Trophoblast cell (in vitro differentiated cells and primary cell): ENCODE data around the gene SORT1. TPM values are rescaled to one million over a fixed set of nuclear protein-coding genes. Genes with fewer than 3 reads are reported as not detected.
"Not testable (repeated sequence)": the region's sequence is repeated elsewhere in the genome, so short reads cannot be mapped to it uniquely, and the experiment has no call there.

Experiments
- DNase-seq, 2 donors: peaks; one replicate each; pipeline ENCODE4 v3.0.0-alpha.2; 2016
- H2AFZ ChIP-seq: 2 replicates; pipeline ENCODE4 v1.6.1; 2013; ENCODE audit warnings: low read length, moderate library complexity, mild to moderate bottlenecking; ENCODE audit not compliant: insufficient read depth, poor library complexity
- H2AK5ac ChIP-seq: 2 replicates; pipeline ENCODE4 v1.6.1; 2013; ENCODE audit warnings: mild to moderate bottlenecking, low read length
- H2BK120ac ChIP-seq: 2 replicates; pipeline ENCODE4 v1.6.1; 2013; ENCODE audit warnings: low read length, mild to moderate bottlenecking, moderate library complexity; ENCODE audit not compliant: insufficient read depth, poor library complexity
- H2BK12ac ChIP-seq: 2 replicates; pipeline ENCODE4 v1.6.1; 2013; ENCODE audit warnings: mild to moderate bottlenecking, low read length, moderate library complexity
- H2BK5ac ChIP-seq: 2 replicates; pipeline ENCODE4 v1.6.1; 2013; ENCODE audit warnings: low read length, low read depth, moderate library complexity, mild to moderate bottlenecking; ENCODE audit not compliant: poor library complexity
- H3K14ac ChIP-seq: 2 replicates; pipeline ENCODE4 v1.6.1; 2013; ENCODE audit warnings: mild to moderate bottlenecking, low read length
- H3K18ac ChIP-seq: 2 replicates; pipeline ENCODE4 v1.6.1; 2013; ENCODE audit warnings: mild to moderate bottlenecking, low read length
- H3K23ac ChIP-seq: 2 replicates; pipeline ENCODE4 v1.6.1; 2013; ENCODE audit warnings: low read length
- H3K27ac ChIP-seq: 2 replicates; pipeline ENCODE4 v1.5.1; 2013; ENCODE audit warnings: low read depth, mild to moderate bottlenecking, inconsistent platforms, low read length, moderate library complexity
- H3K27me3 ChIP-seq: 2 replicates; pipeline ENCODE4 v1.6.1; 2013; ENCODE audit warnings: inconsistent platforms, mild to moderate bottlenecking, low read length, moderate library complexity; ENCODE audit not compliant: insufficient read depth
- H3K36me3 ChIP-seq, 2 experiments: 1 replicate in 1 of 2; 2 replicates in 1 of 2; pipeline ENCODE4 v1.6.1; 2013; ENCODE audit warnings: low read length in 2 of 2, mild to moderate bottlenecking in 2 of 2, moderate library complexity in 1 of 2; ENCODE audit not compliant: insufficient read depth in 2 of 2, control insufficient read depth in 1 of 2
- H3K4ac ChIP-seq: 2 replicates; pipeline ENCODE4 v1.6.1; 2013; ENCODE audit warnings: low read depth, mild to moderate bottlenecking, low read length, moderate library complexity
- H3K4me1 ChIP-seq, 2 experiments: 1 replicate in 1 of 2; 2 replicates in 1 of 2; pipeline ENCODE4 v1.6.1; 2013; ENCODE audit warnings: low read length in 2 of 2, mild to moderate bottlenecking in 2 of 2, moderate library complexity in 1 of 2; ENCODE audit not compliant: insufficient read depth in 2 of 2, control insufficient read depth in 1 of 2
- H3K4me2 ChIP-seq: 2 replicates; pipeline ENCODE4 v1.6.1; 2013; ENCODE audit warnings: inconsistent platforms, mild to moderate bottlenecking, low read length, moderate library complexity
- H3K4me3 ChIP-seq: 2 replicates; pipeline ENCODE4 v1.5.1; 2013; ENCODE audit warnings: mild to moderate bottlenecking, low read depth, low read length, inconsistent platforms
- H3K79me1 ChIP-seq: one replicate; pipeline ENCODE4 v1.6.1; 2013; ENCODE audit warnings: low read length
- H3K79me2 ChIP-seq: 2 replicates; pipeline ENCODE4 v1.6.1; 2013; ENCODE audit warnings: low read length, mild to moderate bottlenecking; ENCODE audit not compliant: control insufficient read depth, insufficient read depth, poor library complexity
- H3K9ac ChIP-seq: 2 replicates; pipeline ENCODE4 v1.6.1; 2013; ENCODE audit warnings: mild to moderate bottlenecking, low read length
- H3K9me3 ChIP-seq: 2 replicates; pipeline ENCODE4 v1.6.1; 2013; ENCODE audit warnings: low read depth, mild to moderate bottlenecking, control low read depth, inconsistent platforms, low read length; ENCODE audit not compliant: insufficient read depth
- H4K12ac ChIP-seq: 2 replicates; pipeline ENCODE4 v1.6.1; 2013; ENCODE audit warnings: low read depth, mild to moderate bottlenecking, low read length, moderate library complexity
- H4K8ac ChIP-seq: 2 replicates; pipeline ENCODE4 v1.6.1; 2013; ENCODE audit warnings: low read depth, mild to moderate bottlenecking, low read length, moderate library complexity
- H4K91ac ChIP-seq: one replicate; pipeline ENCODE4 v1.6.1; 2013; ENCODE audit warnings: low read depth, mild to moderate bottlenecking, low read length, moderate library complexity
- WGBS: extraction: QIAGEN DNeasy Blood & Tissue Kit; methylation state at CpG from one replicate; pipeline ENCODE4 v1.1.7; 2013; ENCODE audit warnings: missing lambda C conversion rate; ENCODE audit not compliant: insufficient read length, insufficient coverage; ENCODE audit errors: extremely low coverage; 5-methylcytosine and 5-hydroxymethylcytosine counted together
- polyA plus RNA-seq: library from polyadenylated mRNA; stranded (reverse); fragments of 200-250 nt; gene quantifications from 2 replicates; pipeline ENCODE4 v1.2.3, GENCODE V29; 2013

The SORT1 gene
- 93.6 and 96.6 TPM in 2 replicates for polyA plus RNA-seq

- peak within 1 kb of the TSS; percentile 70 for H2BK12ac ChIP-seq
- no peak within 1 kb of the TSS for H3K23ac ChIP-seq
- peak within 1 kb of the TSS; percentile 66 for H2AFZ ChIP-seq
- no peaks in the 10 kb centered on the region for H3K27me3 ChIP-seq
- peak within 1 kb of the TSS; percentile 80 for H2BK5ac ChIP-seq
- peaks cover 3 to 5% of the 10 kb centered on the region in 2 experiments for H3K36me3 ChIP-seq
- peaks cover 6 to 11% of the 10 kb centered on the region in 2 experiments for H3K4me1 ChIP-seq
- peak within 1 kb of the TSS; percentile 87 for H3K9ac ChIP-seq
- peak; percentile 28 to 64 for DNase-seq
- peak within 1 kb of the TSS; percentile 61 for H3K27ac ChIP-seq
- H2AK5ac ChIP-seq: peak within 1 kb of the TSS; percentile 6
- H2BK120ac ChIP-seq: peak within 1 kb of the TSS; percentile 61
- H3K4ac ChIP-seq: peak within 1 kb of the TSS; percentile 31
- H3K4me2 ChIP-seq: peak within 1 kb of the TSS; percentile 75
- peak within 1 kb of the TSS; percentile 79 for H4K8ac ChIP-seq
- no CpG with 5 or more reads among the region's 98 CpGs for WGBS
- peak within 1 kb of the TSS; percentile 94 for H4K91ac ChIP-seq
- peak within 1 kb of the TSS; percentile 99 for H3K4me3 ChIP-seq
- peak within 1 kb of the TSS; percentile 93 for H3K14ac ChIP-seq
- peaks cover 14% of the 10 kb centered on the region for H3K79me1 ChIP-seq
- H4K12ac ChIP-seq: peak within 1 kb of the TSS; percentile 9
- no peaks in the 10 kb centered on the region for H3K9me3 ChIP-seq
- peak within 1 kb of the TSS; percentile 80 for H3K18ac ChIP-seq
- peaks cover 16% of the 10 kb centered on the region for H3K79me2 ChIP-seq
These were observed at the start of gene SORT1 for GRCh38 chr1:109397581-109398342. Gene SORT1, minus strand, starts transcription at chr1:109397918. Its CDS starts 26 bp downstream, at chr1:109397892.

- not testable (repeated sequence) for H3K14ac ChIP-seq, H2AK5ac ChIP-seq, H3K23ac ChIP-seq, H3K4me2 ChIP-seq, H3K4ac ChIP-seq, H4K8ac ChIP-seq, H3K9me3 ChIP-seq, H3K9ac ChIP-seq, H3K79me1 ChIP-seq, H3K79me2 ChIP-seq, H2AFZ ChIP-seq, H2BK12ac ChIP-seq, H3K4me1 ChIP-seq, H4K12ac ChIP-seq, H3K18ac ChIP-seq, H3K36me3 ChIP-seq, H4K91ac ChIP-seq, H2BK5ac ChIP-seq, H3K27ac ChIP-seq, H3K27me3 ChIP-seq, H2BK120ac ChIP-seq, H3K4me3 ChIP-seq
- peak; percentile 50 to 93 for DNase-seq
- WGBS: no CpG with 5 or more reads among the region's 11 CpGs
These were observed 48.4 kb upstream of the SORT1 start for GRCh38 chr1:109445949-109446695.

GRCh38 chr1:109444346-109444745, 46.6 kb upstream of the SORT1 start:
- Histone ChIP-seq H3K4me2 (no peak overlapping the region), H2AK5ac (no peak overlapping the region), H3K27me3 (no peaks in the 10 kb centered on the region), H3K4me3 (no peak overlapping the region), H3K4me1 (no peaks in the 10 kb centered on the region), H3K4ac (no peak overlapping the region), H2BK120ac (no peak overlapping the region), H3K14ac (no peak overlapping the region), H2AFZ (no peak overlapping the region), H3K18ac (no peak overlapping the region), H2BK12ac (no peak overlapping the region), H3K9me3 (no peaks in the 10 kb centered on the region), H4K12ac (no peak overlapping the region), H3K27ac (no peak overlapping the region), H4K91ac (no peak overlapping the region), H4K8ac (no peak overlapping the region), H2BK5ac (no peak overlapping the region), H3K9ac (no peak overlapping the region), H3K79me2 (no peaks in the 10 kb centered on the region), H3K79me1 (no peaks in the 10 kb centered on the region), H3K36me3 (no peaks in the 10 kb centered on the region), H3K23ac (peak overlapping the region; percentile 8)
- peak in 1 of 2 donors; percentile 38 for DNase-seq
- no CpG with 5 or more reads among the region's 1 CpG for WGBS

GRCh38 chr1:109443476-109443875, 45.8 kb upstream of the SORT1 start:
- H3K9ac ChIP-seq: no peak overlapping the region
- H3K18ac ChIP-seq: no peak overlapping the region
- H2BK5ac ChIP-seq: no peak overlapping the region
- no peaks in the 10 kb centered on the region for H3K9me3 ChIP-seq
- no peak overlapping the region for H3K4me3 ChIP-seq
- no peak overlapping the region for H2AK5ac ChIP-seq
- H3K79me1 ChIP-seq: no peaks in the 10 kb centered on the region
- no peak overlapping the region for H3K14ac ChIP-seq
- no peak overlapping the region for H3K23ac ChIP-seq
- no CpG with 5 or more reads among the region's 2 CpGs for WGBS
- DNase-seq: peak; percentile 83 to 94
- H3K4me2 ChIP-seq: no peak overlapping the region
- no peak overlapping the region for H3K4ac ChIP-seq
- no peaks in the 10 kb centered on the region for H3K79me2 ChIP-seq
- no peak overlapping the region for H2BK120ac ChIP-seq
- no peak overlapping the region for H3K27ac ChIP-seq
- no peak overlapping the region for H4K8ac ChIP-seq
- no peak overlapping the region for H4K12ac ChIP-seq
- no peaks in the 10 kb centered on the region for H3K36me3 ChIP-seq
- H3K27me3 ChIP-seq: no peaks in the 10 kb centered on the region
- H3K4me1 ChIP-seq: no peaks in the 10 kb centered on the region
- H2BK12ac ChIP-seq: no peak overlapping the region
- no peak overlapping the region for H2AFZ ChIP-seq
- no peak overlapping the region for H4K91ac ChIP-seq
